ENCODE results near the gene RAPGEF5. TPM values are rescaled to one million over a fixed set of nuclear protein-coding genes. Genes with fewer than 3 reads are reported as not detected.

RAPGEF5 gene
- total RNA-seq, 2 donors from 2014 or later: 66.5 to 70.8 TPM

DNA sequence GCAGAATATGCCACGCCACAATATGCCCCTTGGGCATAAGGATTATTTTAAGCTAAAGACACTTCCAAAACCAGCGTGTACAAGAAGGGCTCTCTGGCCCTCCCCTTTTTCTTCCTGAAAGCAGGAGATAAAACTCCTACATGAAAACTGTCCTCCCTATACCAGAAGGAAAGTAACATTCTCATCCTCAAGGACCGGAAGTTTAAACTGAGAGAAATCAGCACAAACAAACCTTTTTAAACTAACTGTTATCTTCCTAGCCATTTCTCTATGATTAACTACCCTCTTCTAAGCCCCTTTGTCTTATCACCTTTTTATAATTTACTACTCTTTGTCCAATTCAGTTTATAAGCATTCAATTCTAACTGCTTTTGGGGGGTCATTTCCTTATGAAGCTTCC is 16.4 kb upstream of the RAPGEF5 start:
- Histone ChIP-seq H3K36me3 (no peaks in the 10 kb centered on the region), H3K27me3 (replicated peaks; ENCODE audit: insufficient read depth) (no peaks in the 10 kb centered on the region), H3K9me3 (no peaks in the 10 kb centered on the region), H3K27ac (no peak overlapping the region), H3K4me1 (ENCODE audit: control insufficient read depth in 1 of 2, low read depth in 2 of 2) (no peaks in the 10 kb centered on the region), H3K4me3 (no peak overlapping the region)
- DNase-seq (ENCODE audit: low spot score): no peak
- no peak for TF ChIP-seq CTCF (IDR thresholded peaks at IDR 0.05)
- no peak for ATAC-seq (ENCODE audit: insufficient number of reproducible peaks, low FRiP score, low read depth)

- Histone ChIP-seq H3K27ac (no peak overlapping the region), H3K27me3 (replicated peaks; ENCODE audit: insufficient read depth) (no peaks in the 10 kb centered on the region), H3K4me1 (ENCODE audit: control insufficient read depth in 1 of 2, low read depth in 2 of 2) (no peaks in the 10 kb centered on the region), H3K9me3 (no peaks in the 10 kb centered on the region), H3K4me3 (no peak overlapping the region), H3K36me3 (no peaks in the 10 kb centered on the region)
- DNase-seq (ENCODE audit: low spot score): no peak
- TF ChIP-seq CTCF (IDR thresholded peaks at IDR 0.05): no peak
- no peak for ATAC-seq (ENCODE audit: insufficient number of reproducible peaks, low FRiP score, low read depth)
These were observed 15.9 kb upstream of the RAPGEF5 start for GRCh38 chr7:22372863-22373262.

DNA sequence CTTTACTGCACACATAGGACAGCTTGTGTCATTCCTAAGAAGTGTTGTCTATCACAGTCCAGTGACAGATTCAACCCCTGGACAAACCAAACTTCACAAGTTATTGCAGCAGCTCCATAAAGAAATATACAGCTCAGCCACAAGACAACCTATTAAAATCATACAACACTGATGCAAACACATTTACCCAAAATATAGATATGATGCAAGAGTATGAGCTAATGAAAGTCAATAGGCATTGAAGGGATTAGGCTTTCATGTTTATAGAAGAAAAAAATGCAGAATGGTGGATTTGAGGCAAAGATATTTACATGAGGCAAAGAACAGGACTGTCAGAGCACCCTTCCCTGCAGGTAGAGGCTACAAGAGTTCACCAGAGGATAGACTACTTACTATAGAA is 14.9 kb upstream of the RAPGEF5 start:
- no peaks in the 10 kb centered on the region for H3K27me3 ChIP-seq (replicated peaks; ENCODE audit: insufficient read depth)
- H3K36me3 ChIP-seq: no peaks in the 10 kb centered on the region
- ATAC-seq (ENCODE audit: insufficient number of reproducible peaks, low FRiP score, low read depth) (no peak), DNase-seq (ENCODE audit: low spot score) (no peak)
- no peak overlapping the region for H3K4me3 ChIP-seq
- no peaks in the 10 kb centered on the region for H3K4me1 ChIP-seq (ENCODE audit: control insufficient read depth in 1 of 2, low read depth in 2 of 2)
- no peak overlapping the region for H3K27ac ChIP-seq
- no peak for TF ChIP-seq CTCF (IDR thresholded peaks at IDR 0.05)
- no peaks in the 10 kb centered on the region for H3K9me3 ChIP-seq

- no peak for DNase-seq (ENCODE audit: low spot score)
- Histone ChIP-seq H3K27me3 (replicated peaks; ENCODE audit: insufficient read depth) (no peaks in the 10 kb centered on the region), H3K36me3 (no peaks in the 10 kb centered on the region), H3K27ac (no peak overlapping the region), H3K9me3 (no peaks in the 10 kb centered on the region), H3K4me1 (ENCODE audit: control insufficient read depth in 1 of 2, low read depth in 2 of 2) (no peaks in the 10 kb centered on the region), H3K4me3 (no peak overlapping the region)
- TF ChIP-seq CTCF (IDR thresholded peaks at IDR 0.05): no peak
- no peak for ATAC-seq (ENCODE audit: insufficient number of reproducible peaks, low FRiP score, low read depth)
These were observed 7.9 kb upstream of the RAPGEF5 start for GRCh38 chr7:22364900-22365299.

GRCh38 chr7:22363756-22364422 is 6.9 kb upstream of the RAPGEF5 start:
- H3K4me3 ChIP-seq: no peak overlapping the region
- no peaks in the 10 kb centered on the region for H3K9me3 ChIP-seq
- H3K36me3 ChIP-seq: no peaks in the 10 kb centered on the region
- ATAC-seq (ENCODE audit: insufficient number of reproducible peaks, low FRiP score, low read depth) (no peak), DNase-seq (ENCODE audit: low spot score) (no peak)
- no peak for TF ChIP-seq CTCF (IDR thresholded peaks at IDR 0.05)
- no peaks in the 10 kb centered on the region for H3K4me1 ChIP-seq (ENCODE audit: control insufficient read depth in 1 of 2, low read depth in 2 of 2)
- no peaks in the 10 kb centered on the region for H3K27me3 ChIP-seq (replicated peaks; ENCODE audit: insufficient read depth)
- H3K27ac ChIP-seq: no peak overlapping the region
